CD4-positive, CD25-positive, alpha-beta regulatory T cell (primary cell): Measurements from ENCODE around the gene DNMT3A. TPM values are rescaled to one million over a fixed set of nuclear protein-coding genes. Genes with fewer than 3 reads are reported as not detected.

Source experiments
- ATAC-seq, 2 donors: fragments of 150-1000 bp; cut with Tn5 transposase; one replicate each; pipeline ENCODE4 v1.10.0; 2021; ENCODE audit warnings: low read depth in 2 of 2, moderate number of reproducible peaks in 2 of 2, moderate library complexity in 1 of 2
- DNase-seq, 3 donors: peaks; one replicate each; pipeline versions ENCODE4 v3.0.0 to v3.0.0-alpha.2; 2012 to 2022; ENCODE audit warnings: mixed read lengths in 1 of 3
- H3K27ac ChIP-seq: one replicate; pipeline ENCODE4 v1.7.0; 2013; ENCODE audit warnings: mild to moderate bottlenecking, low read length; ENCODE audit not compliant: insufficient read depth, poor library complexity, severe bottlenecking
- H3K27me3 ChIP-seq: one replicate; pipeline ENCODE4 v1.7.0; 2013; ENCODE audit warnings: low read length; ENCODE audit not compliant: control insufficient read depth, insufficient read depth
- H3K36me3 ChIP-seq: one replicate; pipeline ENCODE4 v1.7.0; 2013; ENCODE audit warnings: mild to moderate bottlenecking, low read length, moderate library complexity; ENCODE audit not compliant: control insufficient read depth, insufficient read depth
- H3K4me1 ChIP-seq: 2 replicates; pipeline ENCODE4 v1.7.0; 2013; ENCODE audit warnings: mild to moderate bottlenecking, low read length; ENCODE audit not compliant: insufficient read depth, control insufficient read depth, poor library complexity, severe bottlenecking
- H3K4me3 ChIP-seq: one replicate; pipeline ENCODE4 v1.7.0; 2013; ENCODE audit warnings: low read depth, mild to moderate bottlenecking, low read length, moderate library complexity
- H3K9me3 ChIP-seq, 2 experiments: 1 replicate in 1 of 2; 2 replicates in 1 of 2; pipeline ENCODE4 v1.7.0; 2013; ENCODE audit warnings: low read length in 2 of 2, mild to moderate bottlenecking in 1 of 2, moderate library complexity in 1 of 2; ENCODE audit not compliant: control insufficient read depth in 2 of 2
- H3K27ac Mint-ChIP-seq, 3 donors: one replicate each; pipeline ENCODE4 v1.8.0; 2020 to 2022; ENCODE audit warnings: mild to moderate bottlenecking in 3 of 3, mixed read lengths in 3 of 3, moderate library complexity in 2 of 3
- H3K27me3 Mint-ChIP-seq: one replicate; pipeline ENCODE4 v1.8.0; 2022; ENCODE audit warnings: mild to moderate bottlenecking, mixed read lengths
- H3K36me3 Mint-ChIP-seq: one replicate; pipeline ENCODE4 v1.8.0; 2020; ENCODE audit warnings: mixed read lengths
- H3K4me1 Mint-ChIP-seq, 4 donors: one replicate each; pipeline ENCODE4 v1.8.0; 2020 to 2022; ENCODE audit warnings: mixed read lengths in 4 of 4, mild to moderate bottlenecking in 1 of 4
- H3K4me3 Mint-ChIP-seq, 4 donors: one replicate each; pipeline ENCODE4 v1.8.0; 2020 to 2022; ENCODE audit warnings: mild to moderate bottlenecking in 4 of 4, mixed read lengths in 4 of 4, moderate library complexity in 3 of 4
- H3K9me3 Mint-ChIP-seq, 7 donors: one replicate each; pipeline ENCODE4 v1.8.0; 2020 to 2022; ENCODE audit warnings: mixed read lengths in 7 of 7, mild to moderate bottlenecking in 3 of 7, moderate library complexity in 2 of 7
- polyA plus RNA-seq, 4 donors: library from polyadenylated mRNA; unstranded; fragments of 300-500 nt; fragmentation: Illumina TruSeq; gene quantifications; one replicate each; pipeline ENCODE4 v1.2.3, GENCODE V29; 2021
- total RNA-seq: library from RNA; stranded (reverse); gene quantifications from one replicate; pipeline ENCODE4 v1.2.3, GENCODE V29; 2022

The DNMT3A gene
- total and polyA plus RNA-seq, 5 donors from 2014 or later, result 8.1 to 81.0 (median 12.4) TPM

DNA sequence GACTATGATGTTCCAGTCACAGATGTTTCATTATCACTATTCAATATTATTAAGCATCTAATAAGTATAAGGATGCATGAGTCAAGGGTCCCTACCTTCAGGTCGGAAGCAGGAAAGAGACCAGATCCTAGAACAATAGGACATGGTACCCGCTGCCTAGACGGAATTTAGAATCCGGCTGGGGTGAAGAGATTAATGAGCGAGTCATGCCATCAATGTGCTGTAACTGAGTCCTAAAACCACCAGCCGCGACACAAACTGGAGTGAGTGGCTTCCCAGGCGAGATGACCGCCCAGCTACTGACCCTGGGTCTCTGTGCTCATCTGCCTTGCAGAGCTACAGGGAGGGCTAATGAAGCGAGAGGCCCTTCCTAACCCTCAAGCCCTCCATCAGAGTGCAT is 73.6 kb downstream of the DNMT3A start:
- Histone ChIP-seq H3K27ac (no peak overlapping the region), H3K4me1 (peaks cover 26% of the 10 kb centered on the region), H3K4me3 (no peak overlapping the region), H3K9me3 (no peaks in the 10 kb centered on the region), H3K36me3 (peaks cover 28% of the 10 kb centered on the region), H3K27me3 (no peaks in the 10 kb centered on the region)
- ATAC-seq, result no peak
- Mint-ChIP-seq H3K9me3 (no peaks in the 10 kb centered on the region), H3K27ac (no peak overlapping the region), H3K4me1 (peaks cover 5 to 49% (median 20%) of the 10 kb centered on the region in 4 donors), H3K27me3 (no peaks in the 10 kb centered on the region), H3K4me3 (peak overlapping the region in 1 of 4 donors; percentile 21), H3K36me3 (peaks cover 19% of the 10 kb centered on the region)
- no peak for DNase-seq

GRCh38 chr2:25266399-25266798 is 75.3 kb downstream of the DNMT3A start:
- no peak for ATAC-seq
- no peaks in the 10 kb centered on the region for H3K9me3 Mint-ChIP-seq
- Histone ChIP-seq H3K4me1 (peaks cover 18% of the 10 kb centered on the region), H3K36me3 (peaks cover 30% of the 10 kb centered on the region), H3K27me3 (no peaks in the 10 kb centered on the region), H3K27ac (no peak overlapping the region), H3K4me3 (no peak overlapping the region), H3K9me3 (no peaks in the 10 kb centered on the region)
- H3K4me3 Mint-ChIP-seq, result peak overlapping the region in 1 of 4 donors; percentile 36
- no peak for DNase-seq
- H3K27ac Mint-ChIP-seq, result peak overlapping the region in 2 of 3 donors; percentile 79 to 85
- peaks cover 5 to 50% (median 25%) of the 10 kb centered on the region in 4 donors for H3K4me1 Mint-ChIP-seq
- peaks cover 5% of the 10 kb centered on the region for H3K27me3 Mint-ChIP-seq
- peaks cover 28% of the 10 kb centered on the region for H3K36me3 Mint-ChIP-seq

GRCh38 chr2:25265802-25266201 is 75.9 kb downstream of the DNMT3A start:
- H3K27me3 Mint-ChIP-seq, result peaks cover 5% of the 10 kb centered on the region
- DNase-seq (no peak), ATAC-seq (no peak)
- H3K36me3 Mint-ChIP-seq, result peaks cover 28% of the 10 kb centered on the region
- H3K27ac ChIP-seq, result no peak overlapping the region
- H3K4me3 ChIP-seq, result no peak overlapping the region
- H3K9me3 Mint-ChIP-seq, result no peaks in the 10 kb centered on the region
- H3K27ac Mint-ChIP-seq, result peak overlapping the region in 2 of 3 donors; percentile 63 to 85
- no peaks in the 10 kb centered on the region for H3K9me3 ChIP-seq
- H3K36me3 ChIP-seq, result peaks cover 30% of the 10 kb centered on the region
- no peak overlapping the region for H3K4me3 Mint-ChIP-seq
- no peaks in the 10 kb centered on the region for H3K27me3 ChIP-seq
- peaks cover 18% of the 10 kb centered on the region for H3K4me1 ChIP-seq
- peaks cover 5 to 50% (median 25%) of the 10 kb centered on the region in 4 donors for H3K4me1 Mint-ChIP-seq

- H3K4me1 ChIP-seq, result peaks cover 18% of the 10 kb centered on the region
- Mint-ChIP-seq H3K36me3 (peaks cover 33% of the 10 kb centered on the region), H3K4me1 (peaks cover 5 to 48% (median 26%) of the 10 kb centered on the region in 4 donors), H3K4me3 (no peak overlapping the region), H3K27me3 (peaks cover 5% of the 10 kb centered on the region), H3K9me3 (no peaks in the 10 kb centered on the region), H3K27ac (no peak overlapping the region)
- DNase-seq (no peak), ATAC-seq (no peak)
- H3K27me3 ChIP-seq, result no peaks in the 10 kb centered on the region
- H3K4me3 ChIP-seq, result no peak overlapping the region
- H3K36me3 ChIP-seq, result peaks cover 26% of the 10 kb centered on the region
- H3K9me3 ChIP-seq, result no peaks in the 10 kb centered on the region
- H3K27ac ChIP-seq, result no peak overlapping the region
Measured at GRCh38 chr2:25265001-25265400, 76.7 kb downstream of the DNMT3A start.

DNA sequence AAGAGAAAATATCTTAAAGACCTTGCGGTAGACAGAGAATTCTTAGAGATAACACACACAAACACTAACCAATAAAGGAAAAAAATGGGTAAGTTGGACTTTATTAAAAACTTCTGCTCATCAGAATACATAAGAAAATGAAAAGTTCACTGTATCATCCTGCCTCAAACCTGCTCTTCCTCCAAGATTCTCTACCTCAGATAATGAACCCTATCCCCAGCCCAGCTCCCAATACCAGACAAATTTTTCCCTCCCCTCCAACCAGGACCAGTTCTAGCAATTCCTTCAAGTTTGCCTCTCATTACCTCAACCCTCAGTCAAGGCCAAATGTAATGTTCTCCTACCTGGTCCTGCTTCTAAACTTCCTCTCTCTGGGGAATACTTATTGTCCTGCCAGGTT is 79.4 kb downstream of the DNMT3A start:
- no peak for DNase-seq
- H3K9me3 Mint-ChIP-seq, result no peaks in the 10 kb centered on the region

GRCh38 chr2:25259737-25260124 is 82.0 kb downstream of the DNMT3A start:
- Mint-ChIP-seq H3K27me3 (peaks cover 5% of the 10 kb centered on the region), H3K4me1 (peaks cover 7 to 32% (median 17%) of the 10 kb centered on the region in 4 donors), H3K4me3 (no peak overlapping the region), H3K9me3 (no peaks in the 10 kb centered on the region), H3K36me3 (peaks cover 21% of the 10 kb centered on the region), H3K27ac (no peak overlapping the region)
- H3K27me3 ChIP-seq, result no peaks in the 10 kb centered on the region
- no peaks in the 10 kb centered on the region for H3K9me3 ChIP-seq
- H3K27ac ChIP-seq, result no peak overlapping the region
- ATAC-seq (no peak), DNase-seq (no peak)
- H3K4me3 ChIP-seq, result no peak overlapping the region
- peaks cover 31% of the 10 kb centered on the region for H3K36me3 ChIP-seq
- H3K4me1 ChIP-seq, result no peaks in the 10 kb centered on the region

More for the DNA sequence above, 79.4 kb downstream of the DNMT3A start:
- ATAC-seq, result no peak
- Mint-ChIP-seq H3K36me3 (peaks cover 22% of the 10 kb centered on the region), H3K27me3 (peaks cover 5% of the 10 kb centered on the region), H3K27ac (peak overlapping the region; percentile 52 to 74 (median 70)), H3K4me1 (peaks cover 5 to 42% (median 25%) of the 10 kb centered on the region in 4 donors), H3K4me3 (peak overlapping the region in 1 of 4 donors; percentile 2)
- Histone ChIP-seq H3K27ac (no peak overlapping the region), H3K27me3 (no peaks in the 10 kb centered on the region), H3K4me1 (peaks cover 17% of the 10 kb centered on the region), H3K9me3 (no peaks in the 10 kb centered on the region), H3K36me3 (peaks cover 20% of the 10 kb centered on the region), H3K4me3 (no peak overlapping the region)

DNA sequence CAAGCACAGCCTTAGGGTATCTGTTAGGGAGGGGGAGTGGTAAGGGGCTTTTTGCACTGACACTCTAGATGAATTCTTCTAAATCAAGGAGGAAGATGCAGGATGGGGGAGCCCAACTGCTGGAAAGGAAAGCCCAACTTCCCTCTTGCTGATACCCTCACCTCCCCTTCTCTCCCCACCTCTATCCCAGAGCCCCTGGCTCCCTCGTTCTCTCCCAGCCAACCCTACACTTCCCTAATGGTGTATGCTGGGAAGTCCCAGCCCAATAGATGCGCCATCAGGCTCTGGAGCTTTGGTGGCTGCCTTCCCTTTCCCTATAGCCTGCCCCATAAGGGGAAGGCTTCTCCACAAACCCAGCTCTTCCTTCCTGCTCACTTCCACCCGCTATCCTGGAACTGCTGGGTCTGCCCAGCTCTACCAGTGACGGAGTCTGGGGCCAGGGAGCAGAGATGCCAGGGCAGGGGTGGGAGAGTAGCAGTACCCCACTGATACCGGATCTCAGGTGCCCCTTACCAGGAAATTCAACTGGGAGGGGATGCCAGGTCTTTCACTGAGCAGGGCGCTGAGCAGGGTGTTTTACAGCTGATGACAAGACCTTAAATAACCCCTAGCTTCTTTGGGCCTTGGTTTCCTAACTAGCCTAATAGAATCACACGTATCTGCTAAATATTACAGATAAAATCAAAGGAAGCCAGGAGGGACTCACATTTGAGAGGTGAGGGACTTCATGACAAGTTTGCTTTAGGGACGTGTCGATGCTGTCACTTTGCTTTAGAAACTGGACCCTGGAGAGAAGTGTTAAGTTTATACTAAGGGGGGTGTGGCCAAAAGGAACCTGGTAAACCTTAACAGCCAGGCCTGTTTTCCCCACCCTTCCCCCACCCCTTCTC is 82.6 kb downstream of the DNMT3A start:
- peaks cover 13 to 39% (median 18%) of the 10 kb centered on the region in 4 donors for H3K4me1 Mint-ChIP-seq
- Histone ChIP-seq H3K4me1 (no peaks in the 10 kb centered on the region), H3K4me3 (no peak overlapping the region), H3K36me3 (peaks cover 31% of the 10 kb centered on the region), H3K9me3 (no peaks in the 10 kb centered on the region), H3K27ac (no peak overlapping the region), H3K27me3 (no peaks in the 10 kb centered on the region)
- H3K4me3 Mint-ChIP-seq, result no peak overlapping the region
- H3K9me3 Mint-ChIP-seq, result no peaks in the 10 kb centered on the region
- peaks cover 21% of the 10 kb centered on the region for H3K36me3 Mint-ChIP-seq
- DNase-seq (no peak), ATAC-seq (no peak)
- peak overlapping the region in 1 of 3 donors; percentile 71 for H3K27ac Mint-ChIP-seq
- peaks cover 5% of the 10 kb centered on the region for H3K27me3 Mint-ChIP-seq
